ENCODE measurements around the gene CPEB1. TPM values are rescaled to one million over a fixed set of nuclear protein-coding genes. Genes with fewer than 3 reads are reported as not detected.

Gene CPEB1
- total and polyA plus RNA-seq, 2 experiments from 2014 or later = 4.1 to 9.4 TPM

DNA sequence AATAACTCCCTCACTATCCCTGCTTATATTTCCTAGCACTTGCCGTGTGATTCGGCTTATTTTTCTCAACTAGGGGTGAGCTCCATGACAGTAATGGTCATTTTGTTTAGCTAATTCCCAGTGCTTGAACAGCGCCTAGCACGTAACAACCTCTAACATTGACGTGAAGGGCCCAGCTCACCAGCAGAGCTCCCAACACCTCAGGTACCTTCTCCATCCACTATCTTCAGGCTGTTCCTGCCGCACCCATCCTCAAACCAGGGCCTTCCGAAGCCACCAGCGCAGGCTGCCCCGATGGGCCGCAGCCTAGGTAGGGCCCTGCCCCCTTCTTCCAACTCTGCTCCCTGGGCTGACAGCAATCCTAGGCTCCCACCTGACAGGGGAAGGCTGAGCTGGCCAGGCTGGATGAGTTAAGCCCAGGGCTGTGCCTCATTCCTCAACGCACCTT is 106.2 kb downstream of the CPEB1 start:
- ATAC-seq (peak; percentile 41), DNase-seq (ENCODE audit: low spot score) (peak; percentile 55)
- Histone ChIP-seq H2AFZ (peak overlapping the region; percentile 94), H3K27ac (ENCODE audit: low read depth) (peak overlapping the region; percentile 79; the same call in 1 of the 2 replicates), H4K20me1 (replicated peaks; ENCODE audit: insufficient read depth) (peaks cover 36% of the 10 kb centered on the region), H3K36me3 (ENCODE audit: insufficient read depth) (peaks cover 35% of the 10 kb centered on the region), H3K79me2 (replicated peaks; ENCODE audit: insufficient read depth) (peaks cover 37% of the 10 kb centered on the region), H3K4me1 (ENCODE audit: insufficient read depth) (peaks cover 37% of the 10 kb centered on the region), H3K4me2 (peak overlapping the region; percentile 80), H3K27me3 (ENCODE audit: insufficient read depth) (no peaks in the 10 kb centered on the region), H3K4me3 (peak overlapping the region; percentile 100), H3F3A (replicated peaks; ENCODE audit: low read depth) (peaks cover 42% of the 10 kb centered on the region), H3K9me2 (ENCODE audit: insufficient read depth) (no peaks in the 10 kb centered on the region)
- H3K27ac Mint-ChIP-seq = peak overlapping the region; percentile 93
- peaks cover 48% of the 10 kb centered on the region for H3K36me3 Mint-ChIP-seq (ENCODE audit: low read depth)
- no peak for TF ChIP-seq CTCF (conservative IDR thresholded peaks at IDR 0.05; ENCODE audit: low read depth in 2 of 2)
- no peak for TF ChIP-seq EZH2phosphoT487 (IDR thresholded peaks at IDR 0.05; ENCODE audit: unreplicated experiment)
- TF ChIP-seq ZNF462 (CRISPR knock-in tag; IDR thresholded peaks at IDR 0.05) = no peak
- TF ChIP-seq EZH2 (IDR thresholded peaks at IDR 0.05; ENCODE audit: low read depth, unreplicated experiment) = no peak
- TF ChIP-seq STAT1 (IDR thresholded peaks at IDR 0.05; ENCODE audit: unreplicated experiment) = no peak
- no peak for TF ChIP-seq CREB1 (CRISPR knock-in tag; IDR thresholded peaks at IDR 0.05; ENCODE audit: low read depth)
- TF ChIP-seq REST (IDR thresholded peaks at IDR 0.05; ENCODE audit: unreplicated experiment) = no peak
- TF ChIP-seq, protein P1, sequence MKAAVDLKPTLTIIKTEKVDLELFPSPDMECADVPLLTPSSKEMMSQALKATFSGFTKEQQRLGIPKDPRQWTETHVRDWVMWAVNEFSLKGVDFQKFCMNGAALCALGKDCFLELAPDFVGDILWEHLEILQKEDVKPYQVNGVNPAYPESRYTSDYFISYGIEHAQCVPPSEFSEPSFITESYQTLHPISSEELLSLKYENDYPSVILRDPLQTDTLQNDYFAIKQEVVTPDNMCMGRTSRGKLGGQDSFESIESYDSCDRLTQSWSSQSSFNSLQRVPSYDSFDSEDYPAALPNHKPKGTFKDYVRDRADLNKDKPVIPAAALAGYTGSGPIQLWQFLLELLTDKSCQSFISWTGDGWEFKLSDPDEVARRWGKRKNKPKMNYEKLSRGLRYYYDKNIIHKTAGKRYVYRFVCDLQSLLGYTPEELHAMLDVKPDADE (IDR thresholded peaks at IDR 0.05) = no peak
- no peak for TF ChIP-seq POLR2AphosphoS5 (IDR thresholded peaks at IDR 0.05; ENCODE audit: low read depth)
- TF ChIP-seq ZNF331 (CRISPR knock-in tag; IDR thresholded peaks at IDR 0.05; ENCODE audit: low read depth) = no peak
- H3K9me3 Mint-ChIP-seq = peaks cover 6% of the 10 kb centered on the region; the same call in 2 of the 3 replicates
- peaks cover 35% of the 10 kb centered on the region for H3K4me1 Mint-ChIP-seq
- H3K27me3 Mint-ChIP-seq (ENCODE audit: insufficient read depth, low read depth, poor library complexity) = peaks cover 32% of the 10 kb centered on the region
- peak overlapping the region; percentile 87 for H3K4me3 Mint-ChIP-seq
